Loucy (cell line): Measurements from ENCODE around the gene RERGL.

Experiments used
- H2AFZ ChIP-seq: fragments of 200-600 bp; sonication (generic); 2 replicates; pipeline ENCODE4 v1.6.0; 2016; ENCODE audit warnings: antibody characterized with exemption, mild to moderate bottlenecking, low read length, moderate library complexity
- H3F3A ChIP-seq: fragments of 200-600 bp; 2 replicates; pipeline ENCODE4 v1.6.0; 2016; ENCODE audit warnings: antibody characterized with exemption, low read depth, mild to moderate bottlenecking
- H3K27me3 ChIP-seq: fragments of 200-600 bp; sonication (generic); 2 replicates; pipeline ENCODE4 v1.6.1; 2014; ENCODE audit warnings: low read length, mild to moderate bottlenecking; ENCODE audit not compliant: insufficient read depth, poor library complexity, severe bottlenecking
- H3K36me3 ChIP-seq: fragments of 200-600 bp; sonication (generic); 2 replicates; pipeline ENCODE4 v1.6.1; 2016; ENCODE audit warnings: low read length; ENCODE audit not compliant: insufficient read depth
- H3K4me1 ChIP-seq: fragments of 200-600 bp; sonication (generic); 2 replicates; pipeline ENCODE4 v1.5.1; 2014; ENCODE audit warnings: low read length, mild to moderate bottlenecking; ENCODE audit not compliant: insufficient read depth, poor library complexity, severe bottlenecking
- H3K4me2 ChIP-seq: fragments of 200-600 bp; sonication (generic); 2 replicates; pipeline ENCODE4 v1.6.0; 2014; ENCODE audit warnings: antibody characterized with exemption, low read length, low read depth, mild to moderate bottlenecking; ENCODE audit not compliant: poor library complexity, severe bottlenecking
- H3K4me3 ChIP-seq: fragments of 200-600 bp; sonication (generic); 2 replicates; pipeline ENCODE4 v1.5.1; 2014; ENCODE audit warnings: low read length, mild to moderate bottlenecking, mixed read lengths; ENCODE audit not compliant: poor library complexity, severe bottlenecking
- H3K79me2 ChIP-seq: fragments of 200-600 bp; sonication (generic); 2 replicates; pipeline ENCODE4 v1.6.1; 2014; ENCODE audit warnings: low read length; ENCODE audit not compliant: insufficient read depth
- H3K9ac ChIP-seq: fragments of 200-600 bp; sonication (generic); 2 replicates; pipeline ENCODE4 v1.6.0; 2014; ENCODE audit warnings: mild to moderate bottlenecking, low read depth, low read length, moderate library complexity; ENCODE audit not compliant: poor library complexity, severe bottlenecking
- H3K9me2 ChIP-seq: fragments of 200-600 bp; sonication (generic); replicated peaks from 2 replicates; pipeline ENCODE4 v1.6.1; 2016; ENCODE audit warnings: low read depth, low read length, mixed read lengths
- H3K9me3 ChIP-seq: fragments of 200-600 bp; sonication (generic); 2 replicates; pipeline ENCODE4 v1.6.1; 2014; ENCODE audit warnings: mild to moderate bottlenecking, antibody characterized with exemption, low read length, low read depth; ENCODE audit not compliant: insufficient read depth
- H4K20me1 ChIP-seq: fragments of 200-600 bp; sonication (generic); 2 replicates; pipeline ENCODE4 v1.6.0; 2014; ENCODE audit warnings: antibody characterized with exemption, low read length, mild to moderate bottlenecking; ENCODE audit not compliant: insufficient read depth, poor library complexity, severe bottlenecking
- CTCF ChIP-seq: fragments of 200-600 bp; sonication (generic); conservative IDR thresholded peaks from 2 replicates; pipeline ENCODE4 v1.5.1; 2014; ENCODE audit warnings: mild to moderate bottlenecking, antibody characterized with exemption, low read length
- EZH2phosphoT487 ChIP-seq: fragments of 200-600 bp; IDR thresholded peaks from 2 replicates; pipeline ENCODE4 v1.6.1; 2018; ENCODE audit warnings: antibody characterized with exemption, mild to moderate bottlenecking, moderate library complexity, borderline replicate concordance

The RERGL gene

GRCh38 chr12:18074001-18074400 lies 16.0 kb downstream of the RERGL start:
- Histone ChIP-seq H4K20me1 (no peaks in the 10 kb centered on the region), H2AFZ (no peak overlapping the region), H3K9me2 (no peaks in the 10 kb centered on the region), H3K4me2 (no peak overlapping the region), H3K4me1 (no peaks in the 10 kb centered on the region), H3K36me3 (no peaks in the 10 kb centered on the region), H3K9me3 (no peaks in the 10 kb centered on the region), H3K9ac (no peak overlapping the region), H3K27me3 (no peaks in the 10 kb centered on the region), H3F3A (no peaks in the 10 kb centered on the region), H3K79me2 (no peaks in the 10 kb centered on the region), H3K4me3 (no peak overlapping the region)
- TF ChIP-seq EZH2phosphoT487 (no peak), CTCF (no peak)

- H2AFZ ChIP-seq = no peak overlapping the region
- H3K4me2 ChIP-seq = no peak overlapping the region
- H3K79me2 ChIP-seq = no peaks in the 10 kb centered on the region
- H3K27me3 ChIP-seq = no peaks in the 10 kb centered on the region
- no peak for TF ChIP-seq CTCF
- no peak for TF ChIP-seq EZH2phosphoT487
- H3K4me3 ChIP-seq = no peak overlapping the region
- H4K20me1 ChIP-seq = no peaks in the 10 kb centered on the region
- no peaks in the 10 kb centered on the region for H3K36me3 ChIP-seq
- H3K9me2 ChIP-seq = no peaks in the 10 kb centered on the region
- H3K9me3 ChIP-seq = no peaks in the 10 kb centered on the region
- no peak overlapping the region for H3K9ac ChIP-seq
- no peaks in the 10 kb centered on the region for H3F3A ChIP-seq
- no peaks in the 10 kb centered on the region for H3K4me1 ChIP-seq
These were observed 17.3 kb downstream of the RERGL start for GRCh38 chr12:18072723-18073122.

GRCh38 chr12:18071336-18071735 lies 18.7 kb downstream of the RERGL start:
- Histone ChIP-seq H3K4me2 (no peak overlapping the region), H3K4me1 (no peaks in the 10 kb centered on the region), H3F3A (no peaks in the 10 kb centered on the region), H3K9me2 (no peaks in the 10 kb centered on the region), H3K9me3 (no peaks in the 10 kb centered on the region), H3K27me3 (no peaks in the 10 kb centered on the region), H3K4me3 (no peak overlapping the region), H4K20me1 (no peaks in the 10 kb centered on the region), H3K9ac (no peak overlapping the region), H3K36me3 (no peaks in the 10 kb centered on the region), H2AFZ (no peak overlapping the region), H3K79me2 (no peaks in the 10 kb centered on the region)
- TF ChIP-seq EZH2phosphoT487 = no peak
- TF ChIP-seq CTCF = no peak
